HepG2 (cell line): ENCODE measurements around the gene ARHGEF1.
A peak's percentile ranks its signal among the peaks of the same experiment; 100 is the strongest.

Experiments
- CHD2 ChIP-seq: IDR thresholded peaks from 2 replicates; pipeline ENCODE4 v1.6.1; 2011; ENCODE audit warnings: low read depth, low read length, improper control_type of control experiment
- JARID2 ChIP-seq: sonication (generic); formaldehyde crosslinking; IDR thresholded peaks from 2 replicates; pipeline ENCODE4 v1.8.1; 2023; ENCODE audit warnings: missing genetic modification reagents, inconsistent platforms; ENCODE audit not compliant: insufficient replicate concordance
- NFYB ChIP-seq: sonication (generic); formaldehyde crosslinking; IDR thresholded peaks from 2 replicates; pipeline ENCODE4 v1.4.0; 2020; ENCODE audit warnings: missing genetic modification reagents
- NR3C1 ChIP-seq: sonication (generic); formaldehyde crosslinking; IDR thresholded peaks from 2 replicates; pipeline ENCODE4 v1.4.0; 2020; ENCODE audit warnings: missing genetic modification reagents
- POLR2A ChIP-seq, 2 experiments: IDR thresholded peaks; 2 replicates each; pipeline ENCODE4 v1.6.1; 2011; ENCODE audit warnings: low read depth in 2 of 2, low read length in 2 of 2, mild to moderate bottlenecking in 1 of 2, moderate library complexity in 1 of 2; ENCODE audit not compliant: insufficient read depth in 1 of 2
- POLR2AphosphoS5 ChIP-seq: IDR thresholded peaks from 2 replicates; pipeline ENCODE4 v1.6.1; 2012; ENCODE audit warnings: low read depth, low read length
- SMARCC2 ChIP-seq: fragments of 450-650 bp; IDR thresholded peaks from 2 replicates; pipeline ENCODE4 v1.6.1; 2017; ENCODE audit warnings: antibody characterized with exemption, mild to moderate bottlenecking
- SYNCRIP ChIP-seq: fragments of 200-400 bp; formaldehyde crosslinking; IDR thresholded peaks from 2 replicates; pipeline ENCODE4 v1.6.1; 2018; ENCODE audit warnings: mild to moderate bottlenecking, low read depth, low read length; ENCODE audit not compliant: insufficient read depth
- ZBTB21 ChIP-seq: sonication (generic); formaldehyde crosslinking; IDR thresholded peaks from 2 replicates; pipeline ENCODE4 v1.4.0; 2020; ENCODE audit warnings: missing genetic modification reagents
- ZNF138 ChIP-seq: sonication (generic); formaldehyde crosslinking; IDR thresholded peaks from 2 replicates; pipeline ENCODE4 v1.5.0; 2020; ENCODE audit warnings: mild to moderate bottlenecking, low read depth, missing genetic modification reagents
- ZNF296 ChIP-seq: sonication (generic); formaldehyde crosslinking; conservative IDR thresholded peaks from 2 replicates; pipeline ENCODE4 v1.5.0; 2020; ENCODE audit warnings: mild to moderate bottlenecking, missing genetic modification reagents
- ZNF549 ChIP-seq: sonication (generic); formaldehyde crosslinking; IDR thresholded peaks from 2 replicates; pipeline ENCODE4 v1.5.0; 2020; ENCODE audit warnings: missing genetic modification reagents
- ZNF891 ChIP-seq: sonication (generic); formaldehyde crosslinking; IDR thresholded peaks from 2 replicates; pipeline ENCODE4 v1.5.0; 2020; ENCODE audit warnings: mild to moderate bottlenecking, missing genetic modification reagents

DNA sequence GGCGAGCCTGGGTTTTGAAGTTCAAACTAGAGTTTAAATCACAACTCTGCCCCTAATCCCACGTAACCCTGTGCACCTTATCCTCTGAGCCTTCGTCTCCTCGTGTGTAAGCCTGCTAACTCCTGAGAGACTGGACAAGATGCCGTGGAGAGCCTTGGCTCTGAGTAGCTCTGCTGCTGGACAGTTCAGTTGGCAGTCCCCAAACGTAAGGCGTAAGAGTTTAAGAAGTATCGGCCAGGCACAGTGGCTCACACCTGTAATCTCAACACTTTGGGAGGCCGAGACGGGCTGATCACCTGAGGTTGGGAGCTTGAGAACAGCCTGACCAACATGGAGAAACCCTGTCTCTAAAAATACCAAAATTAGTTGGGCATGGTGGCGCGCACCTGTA, 10.6 kb upstream of the ARHGEF1 start:
- no peak for TF ChIP-seq NFYB (CRISPR knock-in tag)
- TF ChIP-seq ZBTB21 (CRISPR knock-in tag): no peak
- no peak for TF ChIP-seq ZNF138
- TF ChIP-seq SYNCRIP: no peak
- no peak; a peak in 3 of 4 replicates for TF ChIP-seq POLR2A (IDR thresholded peaks at IDR 0.05; ENCODE audit: insufficient read depth in 1 of 2, low read depth in 2 of 2, low read length in 2 of 2)
- no peak for TF ChIP-seq NR3C1 (CRISPR knock-in tag)
- TF ChIP-seq ZNF549 (CRISPR knock-in tag): no peak
- peak; percentile 38; the same call in 1 of the 2 replicates for TF ChIP-seq POLR2AphosphoS5
- no peak for TF ChIP-seq SMARCC2
- TF ChIP-seq ZNF891 (CRISPR knock-in tag): no peak
- no peak for TF ChIP-seq CHD2
- no peak for TF ChIP-seq JARID2 (CRISPR knock-in tag)
- TF ChIP-seq ZNF296: no peak
